GM12865 (cell line): Measurements from ENCODE around the gene FAM185A.

Experiments used
- DNase-seq: peaks from one replicate; pipeline ENCODE4 v3.0.0; 2010; ENCODE audit warnings: low read depth
- H3K4me3 ChIP-seq: 2 replicates; pipeline ENCODE4 v1.5.1; 2011; ENCODE audit warnings: mild to moderate bottlenecking, low read depth, low read length, control low read depth
- TF ChIP-seq, protein P1 (sequence below): IDR thresholded peaks from 2 replicates; pipeline ENCODE4 v1.5.1; 2011; ENCODE audit warnings: low read length, control low read depth, low read depth, inconsistent platforms; ENCODE audit not compliant: insufficient read depth; ENCODE audit errors: missing control alignments

The FAM185A gene

DNA sequence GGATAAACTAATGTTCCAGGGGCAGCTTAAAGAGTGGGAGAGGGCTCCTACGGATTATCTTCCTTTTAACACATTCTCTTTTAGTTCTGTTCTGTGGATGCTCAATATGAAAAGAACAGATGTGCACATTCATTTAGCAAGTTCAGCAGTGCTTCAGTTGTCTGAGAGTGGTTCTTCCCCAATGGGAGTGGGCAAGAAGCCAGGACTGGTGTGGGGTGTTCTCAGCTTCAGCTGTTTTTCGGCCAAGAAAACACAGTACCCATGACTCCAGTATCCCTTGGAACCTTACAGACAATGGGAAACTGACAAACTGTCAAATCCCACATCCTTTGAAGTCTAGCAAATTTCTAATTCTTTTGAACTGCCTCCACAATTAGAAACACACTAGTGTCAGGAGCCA, 92.5 kb downstream of the FAM185A start:
- TF ChIP-seq, protein P1, sequence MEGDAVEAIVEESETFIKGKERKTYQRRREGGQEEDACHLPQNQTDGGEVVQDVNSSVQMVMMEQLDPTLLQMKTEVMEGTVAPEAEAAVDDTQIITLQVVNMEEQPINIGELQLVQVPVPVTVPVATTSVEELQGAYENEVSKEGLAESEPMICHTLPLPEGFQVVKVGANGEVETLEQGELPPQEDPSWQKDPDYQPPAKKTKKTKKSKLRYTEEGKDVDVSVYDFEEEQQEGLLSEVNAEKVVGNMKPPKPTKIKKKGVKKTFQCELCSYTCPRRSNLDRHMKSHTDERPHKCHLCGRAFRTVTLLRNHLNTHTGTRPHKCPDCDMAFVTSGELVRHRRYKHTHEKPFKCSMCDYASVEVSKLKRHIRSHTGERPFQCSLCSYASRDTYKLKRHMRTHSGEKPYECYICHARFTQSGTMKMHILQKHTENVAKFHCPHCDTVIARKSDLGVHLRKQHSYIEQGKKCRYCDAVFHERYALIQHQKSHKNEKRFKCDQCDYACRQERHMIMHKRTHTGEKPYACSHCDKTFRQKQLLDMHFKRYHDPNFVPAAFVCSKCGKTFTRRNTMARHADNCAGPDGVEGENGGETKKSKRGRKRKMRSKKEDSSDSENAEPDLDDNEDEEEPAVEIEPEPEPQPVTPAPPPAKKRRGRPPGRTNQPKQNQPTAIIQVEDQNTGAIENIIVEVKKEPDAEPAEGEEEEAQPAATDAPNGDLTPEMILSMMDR, result no peak
- peak; percentile 60 for DNase-seq
- H3K4me3 ChIP-seq, result no peak overlapping the region

DNA sequence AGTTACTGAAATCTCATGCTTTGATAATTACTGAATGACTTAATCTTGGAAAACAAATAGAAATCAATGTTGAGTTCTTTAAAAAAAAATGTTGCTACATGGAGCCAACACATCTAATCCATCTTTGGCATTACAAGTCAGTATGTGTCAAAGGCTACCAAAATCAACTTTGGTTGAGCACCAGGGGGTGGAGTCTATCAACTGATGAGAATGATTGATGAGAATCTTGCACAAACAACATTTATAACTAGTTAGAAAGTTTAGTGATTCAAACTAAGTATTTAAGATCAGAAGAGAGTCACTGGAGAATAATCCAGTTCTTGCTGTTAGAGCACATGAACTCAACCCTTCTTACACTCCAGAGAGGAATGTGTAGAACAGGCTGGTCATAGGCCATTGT, 93.5 kb downstream of the FAM185A start:
- TF ChIP-seq, protein P1, result no peak
- no peak for DNase-seq
- no peak overlapping the region for H3K4me3 ChIP-seq

- TF ChIP-seq, protein P1, result no peak
- H3K4me3 ChIP-seq, result no peak overlapping the region
- peak; percentile 72 for DNase-seq
Measured at GRCh38 chr7:102843850-102844249, 95.1 kb downstream of the FAM185A start.

- TF ChIP-seq, protein P1, result no peak
- no peak overlapping the region for H3K4me3 ChIP-seq
- no peak for DNase-seq
Measured at GRCh38 chr7:102845346-102845745, 96.5 kb downstream of the FAM185A start.

- TF ChIP-seq, protein P1, result no peak
- DNase-seq, result no peak
- no peak overlapping the region for H3K4me3 ChIP-seq
Measured at GRCh38 chr7:102849079-102849478, 100.3 kb downstream of the FAM185A start.

- TF ChIP-seq, protein P1, result no peak
- no peak for DNase-seq
- H3K4me3 ChIP-seq, result no peak overlapping the region
Measured at GRCh38 chr7:102849538-102849937, 100.7 kb downstream of the FAM185A start.

DNA sequence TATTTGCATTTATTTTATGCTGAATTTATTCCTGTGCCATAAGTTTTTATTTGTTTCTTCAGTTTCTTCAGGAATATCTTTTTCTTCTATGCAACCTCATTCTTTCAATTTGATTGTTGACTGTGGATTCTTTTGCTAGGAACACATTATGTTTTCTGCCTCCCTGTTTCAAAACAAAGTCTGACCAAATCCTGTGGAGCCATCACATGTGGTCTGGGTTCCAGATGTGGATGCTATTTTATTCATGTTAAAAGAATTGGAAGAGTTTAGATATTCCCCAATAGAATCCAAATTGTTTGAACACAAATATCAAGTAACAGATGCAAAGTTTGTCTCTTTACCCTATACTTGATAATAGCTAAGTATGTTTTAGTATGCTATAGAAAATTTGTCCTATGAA, 107.2 kb downstream of the FAM185A start:
- DNase-seq, result no peak
- TF ChIP-seq, protein P1, result no peak
- no peak overlapping the region for H3K4me3 ChIP-seq
